Neutrophil (primary cell): Measurements from ENCODE around the gene ITM2B.
A peak's percentile ranks its signal among the peaks of the same experiment; 100 is the strongest.

Source experiments
- H3K27ac ChIP-seq: fragments of 200-600 bp; sonication (generic); 2 replicates; pipeline ENCODE4 v1.5.1; 2016; ENCODE audit warnings: mild to moderate bottlenecking, moderate library complexity
- H3K27me3 ChIP-seq: fragments of 200-600 bp; sonication (generic); 2 replicates; pipeline ENCODE4 v1.6.0; 2016; ENCODE audit warnings: mild to moderate bottlenecking
- H3K36me3 ChIP-seq: fragments of 200-600 bp; sonication (generic); 2 replicates; pipeline ENCODE4 v1.5.1; 2017
- H3K4me1 ChIP-seq, 2 experiments: fragments of 200-600 bp in 1 of 2; sonication (generic) in 1 of 2; 1 replicate in 1 of 2; 2 replicates in 1 of 2; pipeline versions ENCODE4 v1.5.1 to v1.6.1; 2013 to 2016; ENCODE audit warnings: low read depth in 1 of 2, low read length in 1 of 2, mild to moderate bottlenecking in 1 of 2, moderate library complexity in 1 of 2; ENCODE audit not compliant: control insufficient read depth in 1 of 2, insufficient read depth in 1 of 2
- H3K4me3 ChIP-seq, 2 experiments: fragments of 200-600 bp in 1 of 2; sonication (generic) in 1 of 2; 1 replicate in 1 of 2; 2 replicates in 1 of 2; pipeline ENCODE4 v1.5.1; 2013 to 2016; ENCODE audit warnings: low read depth in 1 of 2, low read length in 1 of 2, mild to moderate bottlenecking in 1 of 2, moderate library complexity in 1 of 2
- H3K9me3 ChIP-seq: fragments of 200-600 bp; sonication (generic); 2 replicates; pipeline ENCODE4 v1.5.1; 2016
- CTCF ChIP-seq: fragments of 200-600 bp; sonication (generic); IDR thresholded peaks from 2 replicates; pipeline ENCODE4 v1.5.1; 2016; ENCODE audit warnings: antibody characterized with exemption

The ITM2B gene

GRCh38 chr13:48318821-48319511 lies 86.0 kb downstream of the ITM2B start:
- Histone ChIP-seq H3K9me3 (no peaks in the 10 kb centered on the region), H3K27me3 (peaks cover 48% of the 10 kb centered on the region), H3K36me3 (peaks cover 7% of the 10 kb centered on the region), H3K4me3 (peak overlapping the region; percentile 33 to 49), H3K27ac (no peak overlapping the region), H3K4me1 (peaks cover 29 to 31% of the 10 kb centered on the region in 2 experiments)
- no peak for TF ChIP-seq CTCF
